Measurements from ENCODE around the gene MAFB.

DNA sequence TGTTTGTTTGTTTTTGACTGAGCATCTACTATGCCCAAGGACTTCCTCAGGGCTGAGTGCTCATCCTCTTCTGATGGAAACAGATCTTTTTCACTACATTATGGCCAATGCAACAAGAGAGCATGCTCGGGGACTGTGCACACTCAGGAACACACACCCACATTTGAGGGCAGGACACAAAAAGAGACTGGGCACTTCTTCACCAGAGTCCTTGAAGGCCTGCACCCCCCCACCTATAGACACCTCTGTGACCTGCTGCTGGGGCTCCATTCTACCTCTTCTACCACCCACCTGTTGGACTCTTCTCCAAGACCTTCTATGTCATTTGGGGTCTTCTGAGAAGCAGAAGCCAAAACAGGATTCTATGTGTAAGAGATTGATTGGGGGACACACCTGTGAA, 9.2 kb upstream of the MAFB start:
- TF ChIP-seq TAF1 (IDR thresholded peaks at IDR 0.05; ENCODE audit: low read depth, low read length): no peak
- TF ChIP-seq PAX5 (IDR thresholded peaks at IDR 0.05; ENCODE audit: insufficient read depth, low read length, severe bottlenecking): no peak
- TF ChIP-seq POLR2AphosphoS5 (IDR thresholded peaks at IDR 0.05; ENCODE audit: low read depth, low read length): no peak
- no peak for TF ChIP-seq POLR2A (IDR thresholded peaks at IDR 0.05; ENCODE audit: low read depth, low read length)
- no peak for TF ChIP-seq POU2F2 (IDR thresholded peaks at IDR 0.05; ENCODE audit: low read depth, low read length)

Measured in GM12891 (cell line).